ENCODE measurements around the gene CMTM8.

The CMTM8 gene

GRCh38 chr3:32305361-32305876 is 66.9 kb downstream of the CMTM8 start:
- no peak for DNase-seq (ENCODE audit: low read depth in 2 of 3, low spot score in 2 of 3)

- no peak for DNase-seq (ENCODE audit: low read depth in 2 of 3, low spot score in 2 of 3)
These were observed 67.6 kb downstream of the CMTM8 start for GRCh38 chr3:32306072-32306471.

DNA sequence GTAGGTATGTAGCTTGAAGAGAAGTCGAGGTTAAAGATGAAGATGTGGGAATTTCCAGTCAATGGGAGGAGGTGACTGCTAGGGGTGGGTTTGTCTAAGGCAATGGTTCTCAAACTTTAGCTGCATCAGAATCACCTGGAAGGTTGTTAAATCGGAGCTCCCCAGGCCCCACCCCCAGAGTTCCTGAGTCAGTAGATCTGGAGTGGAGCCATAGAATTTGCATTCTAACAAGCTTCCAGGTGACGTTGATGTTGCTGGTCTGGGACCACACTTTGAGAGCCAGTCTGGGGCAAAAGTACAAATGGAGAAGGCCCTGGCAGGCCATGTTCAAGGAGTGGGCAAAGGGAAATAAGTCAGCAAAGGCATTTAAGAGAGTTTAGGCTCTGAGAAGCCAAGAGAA is 69.1 kb downstream of the CMTM8 start:
- DNase-seq (ENCODE audit: low read depth in 2 of 3, low spot score in 2 of 3): no peak

GRCh38 chr3:32308378-32308777 is 69.9 kb downstream of the CMTM8 start:
- no peak for DNase-seq (ENCODE audit: low read depth in 2 of 3, low spot score in 2 of 3)

DNA sequence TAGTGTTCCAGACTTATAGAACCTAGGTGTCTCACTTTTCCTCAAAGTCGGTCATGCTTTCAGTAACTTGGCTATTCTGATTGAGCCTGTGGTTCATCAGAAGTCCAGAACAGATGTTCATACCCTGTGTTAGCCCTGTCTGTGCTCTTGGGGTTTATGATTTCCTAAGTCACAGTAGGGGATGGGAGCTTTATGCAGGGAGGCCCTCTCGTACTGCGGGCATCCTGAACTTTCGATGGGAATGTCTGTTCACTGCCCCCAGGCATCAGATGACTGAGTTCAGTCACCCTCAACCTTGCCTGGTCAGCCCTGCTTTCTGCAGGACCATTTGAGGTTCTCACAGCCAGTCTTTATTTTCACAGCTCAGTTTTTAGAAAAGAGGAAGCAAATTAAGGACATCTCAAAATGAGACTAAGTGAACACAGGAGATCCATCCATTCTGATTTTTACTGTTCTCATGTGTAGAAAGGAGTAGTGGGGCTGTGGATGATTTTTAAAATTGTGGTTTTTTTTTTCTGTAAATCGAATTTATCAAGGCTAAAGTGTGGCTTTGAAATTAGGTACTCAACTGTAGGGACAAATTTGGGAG is 71.3 kb downstream of the CMTM8 start:
- no peak for DNase-seq (ENCODE audit: low read depth in 2 of 3, low spot score in 2 of 3)

GRCh38 chr3:32310336-32310735 is 71.9 kb downstream of the CMTM8 start:
- no peak for DNase-seq (ENCODE audit: low read depth in 2 of 3, low spot score in 2 of 3)

DNA sequence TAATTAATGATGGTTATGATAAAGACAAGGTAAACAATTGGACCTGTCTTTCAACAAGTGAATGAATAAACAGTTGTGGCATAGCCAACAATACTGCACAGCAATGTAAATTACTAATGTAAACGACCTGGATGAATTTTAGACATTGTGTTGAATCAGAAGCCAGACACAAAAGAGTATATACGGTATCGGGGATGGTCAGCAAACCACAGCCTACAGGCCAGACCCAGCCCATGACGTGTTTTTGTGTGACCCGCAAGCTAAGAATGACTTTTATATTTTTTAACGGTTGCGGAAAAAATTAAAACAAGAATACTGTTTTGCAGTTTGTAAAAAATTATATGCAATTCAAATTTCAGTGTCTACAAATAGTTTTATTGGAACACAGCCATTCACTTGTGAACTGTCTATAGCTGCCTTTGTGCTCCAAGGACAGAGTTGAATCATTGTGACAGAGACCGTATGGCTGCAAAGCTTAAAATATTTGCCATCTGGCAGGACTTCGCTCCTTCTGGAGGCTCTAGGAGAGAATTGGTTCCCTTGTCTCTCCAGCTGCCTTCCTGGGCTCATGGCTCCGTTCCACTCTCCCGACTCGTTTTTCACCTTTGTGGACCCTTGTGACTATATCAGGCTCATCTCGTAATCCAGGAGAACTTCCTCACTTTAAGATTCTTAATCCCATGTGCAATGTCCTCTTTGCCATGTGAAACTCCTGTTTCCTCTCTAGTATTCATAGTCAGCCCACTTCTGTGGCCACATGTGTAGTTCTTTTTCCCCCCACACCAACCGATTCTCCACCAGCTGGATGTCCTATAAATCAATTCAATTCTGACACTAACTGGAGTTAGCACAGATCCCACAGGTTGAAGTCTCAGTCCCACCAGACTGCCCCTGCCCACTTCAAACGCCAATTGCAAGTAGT is 72.7 kb downstream of the CMTM8 start:
- no peak for DNase-seq (ENCODE audit: low read depth in 2 of 3, low spot score in 2 of 3)

GRCh38 chr3:32312251-32312650 is 73.8 kb downstream of the CMTM8 start:
- no peak for DNase-seq (ENCODE audit: low read depth in 2 of 3, low spot score in 2 of 3)

GRCh38 chr3:32313169-32313568 is 74.7 kb downstream of the CMTM8 start:
- DNase-seq (ENCODE audit: low read depth in 2 of 3, low spot score in 2 of 3): no peak

- no peak for DNase-seq (ENCODE audit: low read depth in 2 of 3, low spot score in 2 of 3)
These were observed 75.4 kb downstream of the CMTM8 start for GRCh38 chr3:32313723-32314473.

DNA sequence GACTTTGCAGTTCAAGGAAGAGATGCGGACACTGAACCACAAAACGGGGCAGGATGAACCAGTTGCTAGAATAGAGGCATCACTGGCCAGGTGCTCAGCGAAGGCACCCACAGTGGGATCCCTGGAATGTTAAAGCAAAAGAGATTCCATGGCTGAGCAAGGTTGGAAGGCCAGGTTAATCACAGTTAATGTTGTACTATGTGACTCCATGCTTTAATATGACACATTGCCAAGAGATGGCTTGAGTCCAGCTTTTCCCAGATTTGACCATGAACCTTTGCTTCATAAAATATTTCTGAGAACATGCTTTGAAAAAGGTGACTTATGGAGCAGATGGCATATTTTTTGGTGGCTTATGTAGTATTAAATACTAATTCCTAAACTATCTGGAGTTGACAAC is 77.0 kb downstream of the CMTM8 start:
- no peak for DNase-seq (ENCODE audit: low read depth in 2 of 3, low spot score in 2 of 3)

DNA sequence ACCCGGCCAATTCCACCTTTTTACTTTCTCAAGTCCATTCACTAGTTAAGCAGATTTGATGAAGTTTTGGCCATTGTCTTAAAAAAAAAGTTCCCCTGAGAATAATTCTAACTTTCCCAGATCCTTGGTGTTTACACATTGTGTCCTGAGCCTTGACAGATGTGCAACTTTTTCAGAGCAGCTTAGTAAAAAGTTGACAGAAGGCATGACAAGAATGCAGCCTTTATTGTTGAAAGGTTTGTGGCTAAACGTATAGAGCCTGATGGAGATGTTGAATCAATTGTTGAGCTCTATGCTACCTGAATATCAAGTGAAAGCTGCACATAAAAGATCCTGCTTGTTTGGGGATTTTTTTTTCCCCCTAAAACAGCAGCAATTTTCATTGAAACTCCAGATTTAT is 77.8 kb downstream of the CMTM8 start:
- DNase-seq (ENCODE audit: low read depth in 2 of 3, low spot score in 2 of 3): no peak

DNA sequence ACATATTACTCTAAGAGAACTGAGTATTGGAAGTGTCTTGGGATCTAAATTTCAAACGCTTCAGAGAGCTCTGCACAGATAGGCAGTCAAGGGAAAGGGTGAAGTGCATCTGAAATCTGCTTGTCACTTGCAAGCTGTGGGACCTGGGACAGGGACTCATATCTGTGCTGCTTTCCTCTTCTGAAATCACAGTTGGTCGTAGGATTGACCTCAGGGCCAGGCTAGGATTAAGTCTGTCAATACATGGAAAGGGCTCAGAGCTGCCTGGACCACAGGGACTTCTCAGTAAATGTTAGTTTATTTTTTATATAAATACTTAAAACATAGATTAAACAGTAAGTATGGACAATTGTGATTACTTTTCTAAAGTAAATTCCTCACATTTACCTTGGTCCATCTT is 78.5 kb downstream of the CMTM8 start:
- DNase-seq (ENCODE audit: low read depth in 2 of 3, low spot score in 2 of 3): no peak

GRCh38 chr3:32319607-32320006 is 81.1 kb downstream of the CMTM8 start:
- no peak for DNase-seq (ENCODE audit: low read depth in 2 of 3, low spot score in 2 of 3)

GRCh38 chr3:32320080-32320479 is 81.6 kb downstream of the CMTM8 start:
- no peak for DNase-seq (ENCODE audit: low read depth in 2 of 3, low spot score in 2 of 3)

DNA sequence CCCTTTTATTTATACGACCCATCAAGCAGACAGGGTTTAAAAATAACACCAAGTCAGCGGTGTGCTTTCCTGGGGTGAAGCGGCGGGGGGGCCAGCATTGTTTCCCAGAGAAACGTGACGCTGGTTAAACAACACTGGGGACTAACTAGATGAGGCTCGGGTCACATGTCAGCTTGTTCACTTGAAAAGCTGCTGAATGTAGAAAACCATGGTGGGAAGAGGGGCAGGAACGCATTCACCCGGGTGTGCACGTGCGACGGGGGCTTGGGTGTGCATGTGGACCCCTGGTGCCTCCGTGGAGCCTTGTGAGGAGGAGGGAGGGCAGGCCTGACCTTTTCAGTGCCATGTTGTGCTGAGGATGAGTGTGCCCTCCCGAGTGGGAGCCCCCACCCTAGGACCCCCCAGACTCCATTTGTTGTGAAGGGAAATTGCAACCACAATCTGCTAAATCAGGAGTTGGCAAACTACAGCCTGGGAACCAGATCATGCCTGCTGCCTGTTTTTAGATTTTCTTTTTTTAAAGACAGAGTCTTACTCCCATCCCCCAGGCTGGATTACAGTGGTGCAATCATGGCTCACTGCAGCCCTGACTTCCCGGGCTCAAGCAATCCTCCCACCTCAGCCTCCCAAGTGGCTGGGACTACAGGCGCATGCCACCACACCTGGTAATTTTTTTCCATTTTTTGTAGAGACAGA is 82.8 kb downstream of the CMTM8 start:
- no peak for DNase-seq (ENCODE audit: low read depth in 2 of 3, low spot score in 2 of 3)

DNA sequence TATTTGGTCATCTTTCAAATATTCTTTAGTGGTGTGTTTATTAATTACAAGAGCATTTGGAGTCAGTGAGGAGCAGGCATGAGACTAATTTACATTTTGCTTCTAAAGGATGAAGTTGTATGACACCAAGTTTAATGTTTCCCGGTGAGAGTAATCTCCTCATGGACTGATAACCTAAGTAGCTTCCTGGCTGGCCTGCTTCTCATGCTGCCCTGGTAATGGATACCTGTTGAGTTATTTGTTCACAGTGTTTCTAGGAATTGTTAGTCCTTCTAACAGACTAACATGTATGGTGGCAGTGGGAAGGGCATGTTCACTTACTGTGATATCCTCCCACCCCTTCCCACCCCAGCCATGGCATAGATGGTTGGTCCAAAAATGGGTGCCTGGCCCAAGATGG is 83.8 kb downstream of the CMTM8 start:
- DNase-seq (ENCODE audit: low read depth in 2 of 3, low spot score in 2 of 3): no peak

DNA sequence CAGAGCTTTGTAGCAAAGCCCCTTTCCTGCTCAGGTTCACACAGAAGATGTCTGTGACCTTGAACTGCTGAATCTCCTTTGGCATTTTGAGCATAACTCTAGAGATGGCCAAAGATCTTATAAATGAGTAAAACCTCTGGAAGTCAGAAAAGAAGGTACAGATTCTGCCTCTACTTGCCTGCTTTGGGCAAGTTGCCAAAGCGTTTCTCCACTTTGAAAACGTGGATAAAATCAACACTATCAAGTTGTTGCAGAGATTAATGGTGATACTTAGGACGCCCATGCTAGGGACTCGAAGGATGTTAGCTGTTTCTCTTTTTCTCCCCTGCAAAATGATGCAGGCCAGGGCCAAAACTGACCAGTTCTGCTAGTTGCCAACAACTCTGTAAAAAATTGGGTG is 85.1 kb downstream of the CMTM8 start:
- no peak for DNase-seq (ENCODE audit: low read depth in 2 of 3, low spot score in 2 of 3)

DNA sequence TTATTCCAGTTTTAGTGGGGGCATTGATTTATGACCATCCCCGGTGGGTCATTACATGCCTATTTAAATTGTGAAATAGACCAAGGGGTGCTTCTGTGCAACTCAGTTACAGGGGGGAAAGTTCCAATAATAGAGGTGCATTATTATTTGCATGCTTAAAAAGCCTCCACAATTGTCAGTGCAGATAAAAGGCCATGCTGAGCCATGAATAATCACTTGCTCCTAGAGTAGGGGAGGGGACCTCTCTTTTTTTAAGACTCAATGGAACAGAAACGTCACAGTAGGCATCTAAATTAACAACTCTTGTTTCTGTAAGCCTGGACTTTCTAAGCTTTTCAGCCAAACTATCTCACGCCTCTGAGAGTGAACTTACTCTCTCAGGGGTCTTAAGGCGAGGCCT is 86.7 kb downstream of the CMTM8 start:
- no peak for DNase-seq (ENCODE audit: low read depth in 2 of 3, low spot score in 2 of 3)

GRCh38 chr3:32325927-32326326 is 87.4 kb downstream of the CMTM8 start:
- DNase-seq (ENCODE audit: low read depth in 2 of 3, low spot score in 2 of 3): no peak

DNA sequence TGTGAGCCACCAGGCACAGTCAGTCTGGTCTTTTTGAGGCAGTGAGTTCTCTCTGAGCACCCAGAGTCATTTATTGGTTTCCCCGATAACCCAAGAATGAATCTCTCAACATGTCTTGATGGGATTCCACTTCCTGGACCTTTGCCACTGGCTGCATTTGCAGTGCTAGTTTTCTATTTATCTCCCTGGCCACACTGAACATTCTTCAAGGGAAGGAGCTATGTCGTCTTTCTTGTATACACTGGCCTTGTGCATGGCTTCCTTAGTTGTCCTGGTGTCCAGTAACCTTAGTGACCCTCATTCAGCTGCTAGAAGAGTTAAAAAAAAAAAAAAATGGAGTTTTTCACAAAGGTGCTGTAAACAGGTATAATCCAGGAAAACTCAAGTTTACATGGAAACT is 88.3 kb downstream of the CMTM8 start:
- DNase-seq (ENCODE audit: low read depth in 2 of 3, low spot score in 2 of 3): no peak
